Ovary (tissue), 3 donors: ENCODE results near the gene DCST1.

Source experiments
- CTCF ChIP-seq, 3 donors: fragments of 450-650 bp in 2 of 3; fragments of 200-600 bp in 1 of 3; IDR thresholded peaks; one replicate each; pipeline versions ENCODE4 v1.5.1 to v1.8.0; 2016 to 2022; ENCODE audit warnings: antibody characterized with exemption in 3 of 3, mild to moderate bottlenecking in 1 of 3
- POLR2A ChIP-seq: fragments of 450-650 bp; IDR thresholded peaks from one replicate; pipeline ENCODE4 v1.6.1; 2017; ENCODE audit warnings: antibody characterized with exemption, mild to moderate bottlenecking, moderate library complexity
- donor health status: DM: no; HTN: no; CAD: no.

DNA sequence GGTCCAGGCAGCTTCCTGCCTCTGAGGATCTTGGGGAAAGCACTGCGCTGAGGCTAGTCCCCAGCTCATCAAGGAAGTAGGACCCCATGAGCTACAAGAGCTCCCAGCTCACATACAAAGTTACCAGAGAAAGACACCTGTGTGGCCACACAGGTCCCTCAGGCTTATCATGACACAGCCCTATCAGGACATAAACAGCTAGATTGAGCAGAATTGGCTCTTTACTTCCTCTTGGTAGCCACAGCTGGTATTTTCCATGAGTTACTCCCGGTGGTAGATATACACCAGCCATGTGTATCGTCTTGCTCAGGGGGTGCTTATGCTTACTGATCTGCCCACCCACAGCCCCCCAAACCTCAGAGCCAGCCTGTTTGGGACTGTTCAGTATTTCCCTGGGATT is 39.0 kb upstream of the DCST1 start:
- TF ChIP-seq POLR2A (no peak), CTCF (IDR thresholded peaks at IDR 0.05) (no peak)
